Epidermal melanocyte (primary cell): ENCODE measurements around the gene LASP1NB.
"Not testable (repeated sequence)": the region's sequence is repeated elsewhere in the genome, so short reads cannot be mapped to it uniquely, and the experiment has no call there.

Experiments
- DNase-seq: peaks from one replicate; pipeline ENCODE4 v3.0.0; 2011; ENCODE audit warnings: low spot score; ENCODE audit not compliant: insufficient read length

The LASP1NB gene

GRCh38 chr17:38959508-38959907, 34.1 kb downstream of the LASP1NB start:
- DNase-seq, result no peak

GRCh38 chr17:38960402-38960801, 35.0 kb downstream of the LASP1NB start:
- no peak for DNase-seq

GRCh38 chr17:38961413-38961812, 36.0 kb downstream of the LASP1NB start:
- no peak for DNase-seq

- peak; percentile 36 for DNase-seq
Observed at GRCh38 chr17:38967290-38967738, 41.9 kb downstream of the LASP1NB start, which contains the start of gene FBXO47. Gene FBXO47, minus strand, starts transcription at chr17:38967403. Its CDS starts 4,378 bp downstream, at chr17:38963025.

- DNase-seq, result no peak
Observed at GRCh38 chr17:38969281-38969680, 43.9 kb downstream of the LASP1NB start.

- DNase-seq, result no peak
Observed at GRCh38 chr17:38970128-38970527, 44.7 kb downstream of the LASP1NB start.

- DNase-seq, result no peak
Observed at GRCh38 chr17:38970804-38971203, 45.4 kb downstream of the LASP1NB start.

GRCh38 chr17:38976187-38976551, 50.8 kb downstream of the LASP1NB start:
- DNase-seq, result not testable (repeated sequence)

GRCh38 chr17:38978180-38978579, 52.8 kb downstream of the LASP1NB start:
- no peak for DNase-seq
